Transverse colon (tissue), 4 donors: Measurements from ENCODE around the gene FAM114A1. TPM values are rescaled to one million over a fixed set of nuclear protein-coding genes. Genes with fewer than 3 reads are reported as not detected.

Experiments
- DNase-seq: peaks from one replicate; pipeline ENCODE4 v3.0.0-alpha.2; 2019
- H3K27ac ChIP-seq, 4 donors: fragments of 200-600 bp; sonication (generic); 2 replicates each; pipeline ENCODE4 v1.5.1; 2016 to 2018; ENCODE audit warnings: inconsistent platforms in 4 of 4
- H3K27me3 ChIP-seq: fragments of 200-600 bp; sonication (generic); 2 replicates; pipeline ENCODE4 v1.5.1; 2017; ENCODE audit warnings: inconsistent platforms
- H3K36me3 ChIP-seq, 4 donors: fragments of 200-600 bp; sonication (generic); 2 replicates each; pipeline ENCODE4 v1.5.1; 2017 to 2019; ENCODE audit warnings: inconsistent platforms in 4 of 4
- H3K4me1 ChIP-seq, 4 donors: fragments of 200-600 bp; sonication (generic); 2 replicates each; pipeline ENCODE4 v1.5.1; 2017 to 2020; ENCODE audit warnings: inconsistent platforms in 4 of 4
- H3K4me3 ChIP-seq, 4 donors: fragments of 200-600 bp; sonication (generic); 1 replicate in 1 of 4; 2 replicates in 3 of 4; pipeline versions ENCODE4 v1.5.1 to v1.6.1; 2017 to 2019; ENCODE audit warnings: inconsistent platforms in 4 of 4
- H3K9me3 ChIP-seq, 2 donors: fragments of 200-600 bp; sonication (generic); 2 replicates each; pipeline ENCODE4 v1.5.1; 2017 to 2019; ENCODE audit warnings: inconsistent platforms in 2 of 2
- CTCF ChIP-seq, 5 experiments: fragments of 200-600 bp in 3 of 5; fragments of 450-650 bp in 2 of 5; sonication (generic) in 3 of 5; IDR thresholded peaks; 1 replicate in 2 of 5; 2 replicates in 3 of 5; pipeline ENCODE4 v1.5.1; 2016 to 2017; ENCODE audit warnings: antibody characterized with exemption in 5 of 5, inconsistent platforms in 3 of 5, mild to moderate bottlenecking in 2 of 5, moderate library complexity in 1 of 5
- EP300 ChIP-seq: sonication (generic); formaldehyde crosslinking; IDR thresholded peaks from one replicate; pipeline ENCODE4 v1.6.1; 2017; ENCODE audit warnings: antibody characterized with exemption, low read depth
- POLR2A ChIP-seq: fragments of 450-650 bp; IDR thresholded peaks from one replicate; pipeline ENCODE4 v1.6.1; 2016; ENCODE audit warnings: antibody characterized with exemption, mild to moderate bottlenecking, moderate library complexity
- POLR2AphosphoS5 ChIP-seq, 3 donors: sonication (generic); formaldehyde crosslinking; IDR thresholded peaks; one replicate each; pipeline ENCODE4 v1.6.1; 2016; ENCODE audit warnings: antibody characterized with exemption in 3 of 3
- WGBS, 2 donors: methylation state at CpG; one replicate each; pipeline ENCODE4 v1.1.5; 2018; ENCODE audit warnings: low coverage in 1 of 2; 5-methylcytosine and 5-hydroxymethylcytosine counted together
- in situ Hi-C, 4 donors: fragments of 200-750 bp; cut with MboI; loops; one replicate each; pipeline versions ENCODE4 v1.15.0 to v1.15.1; 2017; ENCODE audit warnings: low sequenced_read_pairs in 3 of 4, low pct_ligation_motif_present in 1 of 4, low pct_unique_long_range_greater_than_20kb in 1 of 4
- intact Hi-C: fragments of 100-400 bp; cut with DNase I; formaldehyde crosslinking; loops from one replicate; pipeline ENCODE4 v1.15.1; 2023; ENCODE audit warnings: low total_unique reads
- total RNA-seq, 4 donors: library from RNA; depleted of rRNA; stranded (reverse); fragments of >200 nt; gene quantifications; one replicate each; pipeline ENCODE4 v1.1.0, GENCODE V29; 2016

The FAM114A1 gene
- total RNA-seq, 4 donors from 2014 or later = 52.4 to 121 (median 115) TPM

- DNase-seq = no peak
- no peak overlapping the region for H3K27ac ChIP-seq
- no peaks in the 10 kb centered on the region for H3K27me3 ChIP-seq
- intact Hi-C loops = no loop called here
- no peaks in the 10 kb centered on the region for H3K9me3 ChIP-seq
- peaks cover 0 to 19% (median 10%) of the 10 kb centered on the region in 4 donors for H3K4me1 ChIP-seq
- in situ Hi-C loops = loop anchor here in 1 of 4 donors (25.0 kb wide), 1 partner anchor 540 kb away; no protein-coding TSS in a partner anchor
- H3K4me3 ChIP-seq = no peak overlapping the region
- H3K36me3 ChIP-seq = peaks cover 0 to 5% (median 0%) of the 10 kb centered on the region in 4 donors
- no peak for TF ChIP-seq CTCF (IDR thresholded peaks at IDR 0.05)
- no peak for TF ChIP-seq EP300
- TF ChIP-seq POLR2A = no peak
- TF ChIP-seq POLR2AphosphoS5 (IDR thresholded peaks at IDR 0.05) = no peak
- WGBS, 2 donors = 69 to 81% methylated on average over 1 of the region's 1 CpG
Measured at GRCh38 chr4:38896940-38897339, 29.3 kb downstream of the FAM114A1 start.

DNA sequence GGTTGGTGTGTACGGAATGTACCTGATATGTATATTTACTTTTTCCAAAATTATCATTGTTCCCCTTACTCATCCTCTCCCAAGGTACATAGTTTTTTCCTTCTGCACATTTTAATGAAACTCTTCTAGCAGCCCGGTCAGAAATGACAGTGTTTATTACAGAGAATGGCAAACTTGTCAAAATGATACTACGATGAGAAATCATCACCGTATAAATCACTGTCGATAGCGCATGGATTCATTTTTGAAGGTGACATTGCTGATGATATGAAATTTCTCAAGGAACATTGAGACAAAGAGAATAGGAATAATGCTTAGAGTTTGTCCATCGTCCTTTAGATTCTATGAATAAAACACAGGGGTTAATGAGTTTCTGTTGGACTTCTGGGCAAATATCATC, 30.6 kb downstream of the FAM114A1 start:
- H3K27ac ChIP-seq = no peak overlapping the region
- H3K4me1 ChIP-seq = peaks cover 0 to 14% (median 8%) of the 10 kb centered on the region in 4 donors
- WGBS, 2 donors = 82 to 90% methylated on average over 7 of the region's 7 CpGs
- no peaks in the 10 kb centered on the region for H3K9me3 ChIP-seq
- TF ChIP-seq EP300 = no peak
- TF ChIP-seq CTCF (IDR thresholded peaks at IDR 0.05) = no peak
- TF ChIP-seq POLR2A = no peak
- no peaks in the 10 kb centered on the region for H3K27me3 ChIP-seq
- peaks cover 0 to 5% (median 0%) of the 10 kb centered on the region in 4 donors for H3K36me3 ChIP-seq
- no peak overlapping the region for H3K4me3 ChIP-seq
- intact Hi-C loops = no loop called here
- in situ Hi-C loops = loop anchor here in 1 of 4 donors (25.0 kb wide), 1 partner anchor 539 kb away; no protein-coding TSS in a partner anchor
- no peak for DNase-seq

DNA sequence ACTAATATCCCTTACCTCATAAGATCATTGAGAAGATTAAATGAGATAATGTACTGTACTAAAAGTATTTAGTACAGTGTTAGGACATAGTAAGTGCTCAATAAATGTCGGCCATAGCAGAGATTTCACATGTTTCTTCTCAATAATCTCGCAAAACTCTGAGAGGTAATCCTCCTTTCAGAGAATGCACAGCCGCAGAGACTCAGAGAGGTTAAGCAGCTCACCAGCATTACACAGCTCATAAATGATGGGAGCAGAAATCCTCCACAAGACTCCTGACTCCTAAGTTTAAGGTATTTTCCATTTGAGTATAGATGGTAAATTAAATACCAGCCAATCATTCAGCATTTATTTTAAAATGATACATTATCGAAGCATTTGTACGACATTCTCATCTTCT, 34.6 kb downstream of the FAM114A1 start:
- H3K4me1 ChIP-seq = peaks cover 8 to 28% (median 19%) of the 10 kb centered on the region in 4 donors
- intact Hi-C loops (loop anchor here (2.0 kb wide), 1 partner anchor 233 kb away; no protein-coding TSS in a partner anchor), in situ Hi-C loops (loop anchor here in 3 of 4 donors (5.0 to 10.0 kb wide), 2 partner anchors 233 to 235 kb away; no protein-coding TSS in a partner anchor)
- no peaks in the 10 kb centered on the region for H3K9me3 ChIP-seq
- WGBS, 2 donors = 82 to 86% methylated on average over 4 to 5 of the region's 5 CpGs
- H3K27me3 ChIP-seq = no peaks in the 10 kb centered on the region
- no peak overlapping the region for H3K4me3 ChIP-seq
- H3K27ac ChIP-seq = no peak overlapping the region
- TF ChIP-seq EP300 = no peak
- TF ChIP-seq POLR2A = no peak
- no peak for TF ChIP-seq POLR2AphosphoS5 (IDR thresholded peaks at IDR 0.05)
- TF ChIP-seq CTCF (IDR thresholded peaks at IDR 0.05) = no peak
- H3K36me3 ChIP-seq = peaks cover 0 to 22% (median 0%) of the 10 kb centered on the region in 4 donors
- no peak for DNase-seq

GRCh38 chr4:38902695-38903094, 35.1 kb downstream of the FAM114A1 start:
- in situ Hi-C loops = loop anchor here in 3 of 4 donors (5.0 to 10.0 kb wide), 2 partner anchors 232 to 235 kb away; no protein-coding TSS in a partner anchor
- Histone ChIP-seq H3K4me3 (no peak overlapping the region), H3K4me1 (peaks cover 8 to 28% (median 19%) of the 10 kb centered on the region in 4 donors), H3K9me3 (no peaks in the 10 kb centered on the region), H3K27me3 (no peaks in the 10 kb centered on the region), H3K27ac (peak overlapping the region in 1 of 4 donors; percentile 10), H3K36me3 (peaks cover 0 to 26% (median 1%) of the 10 kb centered on the region in 4 donors)
- DNase-seq = no peak
- TF ChIP-seq CTCF (IDR thresholded peaks at IDR 0.05) = peak; percentile 30 to 44 (median 33)
- TF ChIP-seq POLR2A = no peak
- intact Hi-C loops = loop anchor here (2.0 kb wide), 1 partner anchor 232 kb away; no protein-coding TSS in a partner anchor
